Left lung (tissue), 10 donors: ENCODE results near the gene RPS3. TPM values are rescaled to one million over a fixed set of nuclear protein-coding genes. Genes with fewer than 3 reads are reported as not detected.
A peak's percentile ranks its signal among the peaks of the same experiment; 100 is the strongest.

Experiments
- ATAC-seq: fragments of 200-7000 bp; cut with Tn5 transposase; one replicate; pipeline ENCODE4 v1.9.1; 2020; ENCODE audit warnings: moderate library complexity
- DNase-seq, 4 donors: peaks; one replicate each; pipeline ENCODE4 v3.0.0-alpha.2; 2013 to 2020
- H3K27ac ChIP-seq, 2 donors: fragments of 200-600 bp; sonication (generic) in 1 of 2; one replicate each; pipeline versions ENCODE4 v1.5.0 to v1.8.0; 2020 to 2021
- H3K27me3 ChIP-seq, 2 donors: fragments of 200-600 bp; sonication (generic) in 1 of 2; one replicate each; pipeline versions ENCODE4 v1.5.0 to v1.8.0; 2020 to 2021
- H3K36me3 ChIP-seq, 2 donors: fragments of 200-600 bp; sonication (generic) in 1 of 2; one replicate each; pipeline versions ENCODE4 v1.5.0 to v1.8.0; 2020 to 2021
- H3K4me1 ChIP-seq, 2 donors: fragments of 200-600 bp; one replicate each; pipeline ENCODE4 v1.8.0; 2021
- H3K4me3 ChIP-seq, 2 donors: fragments of 200-600 bp; sonication (generic) in 1 of 2; one replicate each; pipeline versions ENCODE4 v1.5.0 to v1.8.0; 2020 to 2021; ENCODE audit warnings: mild to moderate bottlenecking in 1 of 2
- H3K9me3 ChIP-seq, 2 donors: fragments of 200-600 bp; sonication (generic) in 1 of 2; one replicate each; pipeline versions ENCODE4 v1.5.0 to v1.8.0; 2020 to 2021
- CTCF ChIP-seq, 2 donors: fragments of 200-600 bp; sonication (generic) in 1 of 2; IDR thresholded peaks; one replicate each; pipeline versions ENCODE4 v1.5.0 to v1.8.0; 2021; ENCODE audit warnings: antibody characterized with exemption in 2 of 2
- intact Hi-C, 2 donors: fragments of 100-400 bp; cut with DNase I; formaldehyde crosslinking; loops; one replicate each; pipeline versions ENCODE4 v1.11.2 to v1.14.2; 2022
- polyA plus RNA-seq, 6 donors: library from polyadenylated mRNA; unstranded; fragments of 120-200 nt; gene quantifications; one replicate each; pipeline ENCODE4 v1.2.1, GENCODE V29; 2013; ENCODE audit not compliant: insufficient read length in 6 of 6
- total RNA-seq, 2 donors: library from RNA; stranded (reverse); fragmentation: NEBNext Ultra II Directional; extraction: Animal tissue kit (Norgen Biotek cat#: 25700); gene quantifications; one replicate each; pipeline ENCODE4 v1.2.1, GENCODE V29; 2021
- donor health status: DM: no; HTN: yes; CAD: no.
- donor health status: DM: no; HTN: no; CAD: no.

RPS3 gene
- total and polyA plus RNA-seq, 8 donors = 1,943 to 3,888 (median 3,679) TPM

- Histone ChIP-seq H3K4me1 (no peaks in the 10 kb centered on the region), H3K9me3 (no peaks in the 10 kb centered on the region), H3K27me3 (no peaks in the 10 kb centered on the region), H3K36me3 (no peaks in the 10 kb centered on the region), H3K27ac (no peak overlapping the region), H3K4me3 (no peak overlapping the region)
- DNase-seq (peak in 1 of 4 donors; percentile 60), ATAC-seq (no peak)
- no peak for TF ChIP-seq CTCF (IDR thresholded peaks at IDR 0.05)
- intact Hi-C loops = no loop called here
These were observed 43.7 kb downstream of the RPS3 start for GRCh38 chr11:75443043-75443442.

- DNase-seq (peak in 3 of 4 donors; percentile 57 to 82 (median 73)), ATAC-seq (peak; percentile 86)
- H3K4me3 ChIP-seq = no peak overlapping the region
- H3K27me3 ChIP-seq = no peaks in the 10 kb centered on the region
- no peaks in the 10 kb centered on the region for H3K9me3 ChIP-seq
- no peaks in the 10 kb centered on the region for H3K4me1 ChIP-seq
- H3K27ac ChIP-seq = no peak overlapping the region
- no peaks in the 10 kb centered on the region for H3K36me3 ChIP-seq
- TF ChIP-seq CTCF (IDR thresholded peaks at IDR 0.05) = peak; percentile 93 to 94
- intact Hi-C loops = loop anchor here (5.0 kb wide), 2 partner anchors 82 to 87 kb away; partner anchors contain the start of gene GDPD5 (in 1 of the 2)
These were observed 46.1 kb downstream of the RPS3 start for GRCh38 chr11:75445315-75445953.

GRCh38 chr11:75447415-75447814 is 48.1 kb downstream of the RPS3 start:
- H3K4me1 ChIP-seq = no peaks in the 10 kb centered on the region
- H3K36me3 ChIP-seq = no peaks in the 10 kb centered on the region
- H3K27ac ChIP-seq = no peak overlapping the region
- no peak for DNase-seq
- H3K9me3 ChIP-seq = no peaks in the 10 kb centered on the region
- no peak overlapping the region for H3K4me3 ChIP-seq
- TF ChIP-seq CTCF (IDR thresholded peaks at IDR 0.05) = no peak
- intact Hi-C loops = loop anchor here (5.0 kb wide), 2 partner anchors 80 to 85 kb away; partner anchors contain the start of gene GDPD5 (in 1 of the 2)
- H3K27me3 ChIP-seq = no peaks in the 10 kb centered on the region
- ATAC-seq = no peak

- Histone ChIP-seq H3K9me3 (no peaks in the 10 kb centered on the region), H3K27me3 (no peaks in the 10 kb centered on the region), H3K27ac (no peak overlapping the region), H3K4me1 (peaks cover 0 to 4% of the 10 kb centered on the region in 2 donors), H3K4me3 (no peak overlapping the region), H3K36me3 (no peaks in the 10 kb centered on the region)
- DNase-seq (peak in 1 of 4 donors; percentile 57), ATAC-seq (no peak)
- intact Hi-C loops = loop anchor here (5.0 kb wide), 2 partner anchors 78 to 83 kb away; partner anchors contain the start of gene GDPD5 (in 1 of the 2)
- no peak for TF ChIP-seq CTCF (IDR thresholded peaks at IDR 0.05)
These were observed 50.0 kb downstream of the RPS3 start for GRCh38 chr11:75449271-75449670.

- Histone ChIP-seq H3K9me3 (no peaks in the 10 kb centered on the region), H3K27me3 (no peaks in the 10 kb centered on the region), H3K36me3 (no peaks in the 10 kb centered on the region), H3K4me1 (peaks cover 0 to 5% of the 10 kb centered on the region in 2 donors), H3K4me3 (no peak overlapping the region), H3K27ac (no peak overlapping the region)
- ATAC-seq = no peak
- intact Hi-C loops = loop anchor here (5.0 kb wide), 2 partner anchors 78 to 83 kb away; partner anchors contain the start of gene GDPD5 (in 1 of the 2)
- no peak for TF ChIP-seq CTCF (IDR thresholded peaks at IDR 0.05)
- peak in 1 of 4 donors; percentile 59 for DNase-seq
These were observed 50.5 kb downstream of the RPS3 start for GRCh38 chr11:75449776-75450175.
